H7 (cell line): Measurements from ENCODE around the gene ZNF776. TPM values are rescaled to one million over a fixed set of nuclear protein-coding genes. Genes with fewer than 3 reads are reported as not detected.
"Not testable (repeated sequence)": the region's sequence is repeated elsewhere in the genome, so short reads cannot be mapped to it uniquely, and the experiment has no call there.

Source experiments
- DNase-seq: peaks from one replicate; pipeline ENCODE4 v3.0.0; 2012
- H3K27me3 ChIP-seq: 2 replicates; pipeline ENCODE4 v1.6.0; 2011; ENCODE audit warnings: mild to moderate bottlenecking, low read length; ENCODE audit not compliant: control insufficient read depth, insufficient read depth
- H3K36me3 ChIP-seq: replicated peaks from 2 replicates; pipeline ENCODE4 v1.5.1; 2011; ENCODE audit warnings: low read length; ENCODE audit not compliant: control insufficient read depth, insufficient read depth
- H3K4me3 ChIP-seq: 2 replicates; pipeline ENCODE4 v1.5.1; 2011; ENCODE audit warnings: low read depth, mild to moderate bottlenecking, control low read depth, low read length, moderate library complexity; ENCODE audit not compliant: insufficient read depth
- total RNA-seq: library from RNA; depleted of rRNA; stranded (reverse); fragments of >200 nt; shearing (Covaris generic); gene quantifications from 2 replicates; pipeline ENCODE4 v1.2.3, GENCODE V29; 2014; rRNA removed

Gene ZNF776
- 20.4 and 21.5 TPM in 2 replicates for total RNA-seq

DNA sequence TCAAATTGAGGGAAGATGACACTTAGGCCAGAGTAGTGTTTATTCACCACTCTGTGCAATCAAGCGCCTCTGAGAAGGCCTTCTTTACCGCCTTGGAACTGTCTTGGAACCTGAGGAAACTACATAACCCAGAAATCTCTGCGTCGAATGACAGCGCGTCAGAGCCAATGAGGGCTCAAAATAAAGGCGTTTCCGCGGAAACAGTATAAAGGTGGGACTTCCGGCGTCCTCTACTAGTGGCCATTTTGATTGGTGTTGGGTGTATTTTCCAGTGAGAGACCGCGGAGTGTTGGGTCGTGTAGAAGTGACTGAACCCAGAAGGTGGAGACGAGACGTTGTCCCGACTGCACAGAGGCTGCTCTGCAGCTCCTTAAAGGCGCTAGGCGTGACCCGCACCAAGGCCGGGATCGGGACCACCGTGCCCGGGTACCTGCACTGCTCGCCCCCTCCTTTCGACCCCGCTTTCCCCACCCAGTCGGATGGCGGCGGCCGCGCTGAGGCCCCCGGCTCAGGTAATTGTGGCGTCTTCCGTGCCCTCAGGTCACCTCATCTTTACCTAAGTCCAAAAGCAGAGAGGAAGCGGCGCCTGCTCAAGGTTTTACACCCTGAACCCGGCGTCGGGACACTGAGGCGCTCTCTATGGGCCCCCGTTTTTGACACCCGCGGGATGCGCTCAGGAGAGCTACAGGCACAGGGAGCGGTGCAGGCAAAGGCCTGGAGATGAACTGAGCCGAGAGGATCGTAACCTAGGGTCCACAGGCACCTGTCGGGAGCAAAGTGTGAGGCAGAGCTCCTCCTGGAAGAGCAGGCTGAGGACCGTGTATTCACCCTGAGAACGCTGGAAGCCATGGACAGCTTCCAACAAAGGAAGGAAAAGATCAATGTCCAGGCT is at the start of gene ZNF776:
TSS of gene ZNF776 (plus strand) at position 236 of the 892 bp plus-strand sequence. CDS start at position 480, 244 bp downstream.
- peak within 1 kb of the TSS; percentile 92 for H3K4me3 ChIP-seq
- peaks cover 5% of the 10 kb centered on the region for H3K36me3 ChIP-seq
- no peaks in the 10 kb centered on the region for H3K27me3 ChIP-seq
- DNase-seq, result peak; percentile 92

DNA sequence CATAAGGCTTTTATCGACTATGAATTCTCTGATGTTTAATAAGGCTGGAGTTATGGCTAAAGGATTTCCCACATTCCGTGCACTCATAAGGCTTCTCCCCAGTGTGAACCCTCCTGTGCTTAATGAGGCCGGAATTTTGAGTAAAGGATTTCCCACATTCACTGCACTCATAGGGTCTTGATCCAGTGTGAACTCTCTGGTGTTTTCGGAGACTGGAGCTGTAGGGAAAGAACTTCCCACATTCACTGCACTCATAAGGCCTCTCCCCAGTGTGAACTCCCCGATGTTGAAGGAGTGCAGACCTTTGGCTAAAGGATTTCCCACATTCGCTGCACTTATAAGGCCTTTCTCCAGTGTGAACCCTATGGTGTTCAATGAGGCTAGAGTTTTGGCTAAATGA is 45.0 kb upstream of the ZNF776 start:
- Histone ChIP-seq H3K36me3 (peaks cover 19% of the 10 kb centered on the region), H3K4me3 (no peak overlapping the region), H3K27me3 (no peaks in the 10 kb centered on the region)
- no peak for DNase-seq

DNA sequence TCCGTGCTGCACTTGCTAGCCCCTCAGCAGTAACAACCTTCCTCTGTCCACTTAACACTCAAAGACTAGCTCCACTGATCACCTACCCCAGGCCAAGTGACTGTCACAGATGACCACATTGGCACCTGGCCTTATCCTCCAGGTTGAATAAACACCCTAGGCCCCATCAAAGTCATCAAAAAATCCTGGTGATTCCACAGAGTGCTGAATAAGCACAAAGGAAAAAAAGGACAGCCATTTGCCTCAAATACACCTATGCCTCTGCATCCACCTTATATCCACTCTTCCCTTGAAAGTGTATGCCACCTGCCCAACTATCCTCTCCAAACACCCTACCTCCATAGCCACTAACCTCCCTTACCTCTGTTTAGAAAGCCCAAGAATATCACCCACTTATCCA is 40.3 kb upstream of the ZNF776 start:
- DNase-seq, result no peak
- Histone ChIP-seq H3K36me3 (peaks cover 15% of the 10 kb centered on the region), H3K4me3 (no peak overlapping the region), H3K27me3 (no peaks in the 10 kb centered on the region)

DNA sequence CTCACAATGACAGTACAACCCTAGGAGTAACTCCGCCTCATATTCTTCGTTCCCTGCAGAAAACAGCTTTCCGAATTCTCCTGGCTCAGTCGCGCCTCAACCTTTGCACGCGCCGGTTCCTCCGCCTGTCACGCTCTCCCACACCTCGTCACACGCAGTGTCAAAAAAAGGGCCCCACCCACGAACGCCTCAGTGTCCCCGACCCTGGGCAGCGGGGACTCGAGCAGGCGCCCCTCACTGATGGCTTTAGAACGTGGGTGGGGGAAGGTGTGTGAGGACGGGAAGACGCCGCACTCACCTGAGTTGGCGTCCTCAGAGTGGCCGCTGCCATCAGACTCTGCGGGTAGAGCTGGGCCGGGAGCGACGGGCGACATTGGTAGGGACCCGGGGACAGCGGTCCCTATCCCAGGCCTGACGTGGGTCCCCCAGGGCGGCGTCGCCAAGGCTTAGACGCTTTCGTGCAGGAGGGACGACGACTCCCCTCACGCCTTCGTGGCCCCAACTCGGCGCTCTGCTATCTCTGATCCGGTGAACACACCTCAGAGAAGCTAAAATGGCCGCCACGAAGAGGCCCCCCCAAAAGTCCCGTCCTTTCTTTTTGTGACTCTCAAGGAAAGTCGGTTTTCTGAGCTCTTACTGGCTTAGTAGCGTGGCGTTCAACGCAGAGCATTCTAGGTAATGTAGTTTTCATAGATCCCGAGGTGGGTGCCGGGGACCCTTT is 37.8 kb upstream of the ZNF776 start, which contains the start of gene ZNF154:
TSS of gene ZNF154 (minus strand) at position 564 of the 721 bp plus-strand sequence. CDS start at position 331, 233 bp downstream.
- H3K36me3 ChIP-seq, result peaks cover 5% of the 10 kb centered on the region
- DNase-seq, result peak; percentile 93
- peak within 1 kb of the TSS; percentile 98 for H3K4me3 ChIP-seq
- no peaks in the 10 kb centered on the region for H3K27me3 ChIP-seq

DNA sequence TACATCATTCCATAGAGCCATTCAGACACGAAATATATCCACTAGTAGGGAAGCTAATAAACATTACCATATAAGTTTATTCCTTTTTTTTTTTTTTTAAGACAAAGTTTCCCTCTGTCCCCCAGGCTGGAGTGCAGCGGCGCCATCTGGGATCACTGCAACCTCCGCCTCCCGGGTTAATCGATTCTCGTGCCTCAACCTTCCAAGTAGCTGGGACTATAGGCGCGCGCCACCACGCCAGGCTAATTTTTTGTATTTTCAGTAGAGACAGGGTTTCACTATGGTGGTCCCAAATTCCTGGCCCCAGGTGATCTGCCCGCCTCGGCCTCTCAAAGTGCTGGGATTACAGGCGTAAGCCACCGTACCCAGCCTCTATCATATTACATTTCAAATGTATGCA is 37.0 kb upstream of the ZNF776 start:
- DNase-seq, result no peak

DNA sequence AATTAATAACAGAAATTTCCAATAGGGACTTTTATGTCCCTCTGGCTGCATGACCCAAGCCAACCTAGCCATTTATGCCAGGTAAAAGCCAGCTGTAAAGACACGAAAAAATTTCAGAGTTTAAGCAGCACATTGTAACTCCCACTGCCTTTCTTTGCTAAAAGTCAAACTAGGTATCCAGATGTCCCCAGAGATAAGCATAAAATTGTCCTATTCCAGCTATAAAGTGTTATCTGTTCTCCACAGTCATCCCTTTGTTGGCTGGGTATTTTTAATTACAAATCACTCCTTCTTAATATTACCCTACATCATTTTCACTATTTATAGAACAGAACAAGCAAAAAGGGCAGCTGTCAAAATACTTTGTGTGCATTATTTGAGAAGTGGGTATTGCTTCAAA is 34.4 kb upstream of the ZNF776 start:
- DNase-seq, result no peak
- H3K4me3 ChIP-seq, result no peak overlapping the region
- H3K36me3 ChIP-seq, result no peaks in the 10 kb centered on the region
- H3K27me3 ChIP-seq, result no peaks in the 10 kb centered on the region

More for the DNA sequence above, 37.0 kb upstream of the ZNF776 start:
- Histone ChIP-seq H3K4me3 (peak overlapping the region; percentile 98), H3K36me3 (peaks cover 3% of the 10 kb centered on the region), H3K27me3 (no peaks in the 10 kb centered on the region)

DNA sequence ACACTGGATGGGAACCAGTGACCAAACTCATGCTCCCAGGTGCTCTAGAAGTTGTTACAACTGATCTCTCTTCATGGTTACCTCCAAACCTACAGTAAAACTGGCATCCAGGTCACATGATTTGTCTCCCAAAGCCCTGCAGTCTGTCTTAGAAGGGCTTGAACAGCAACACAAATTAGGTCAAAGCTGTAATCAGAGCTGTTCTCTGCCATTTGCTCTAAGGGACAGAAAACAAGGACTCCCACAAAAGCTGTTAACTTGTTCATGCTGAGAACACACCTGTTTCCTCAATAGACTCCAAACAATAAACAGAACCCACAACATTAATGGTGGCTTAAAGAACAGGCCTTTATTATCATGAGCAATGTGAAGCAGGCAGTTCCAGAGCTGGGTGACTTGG is 27.2 kb upstream of the ZNF776 start:
- H3K36me3 ChIP-seq, result peaks cover 24% of the 10 kb centered on the region
- H3K4me3 ChIP-seq, result no peak overlapping the region
- no peak for DNase-seq
- no peaks in the 10 kb centered on the region for H3K27me3 ChIP-seq

DNA sequence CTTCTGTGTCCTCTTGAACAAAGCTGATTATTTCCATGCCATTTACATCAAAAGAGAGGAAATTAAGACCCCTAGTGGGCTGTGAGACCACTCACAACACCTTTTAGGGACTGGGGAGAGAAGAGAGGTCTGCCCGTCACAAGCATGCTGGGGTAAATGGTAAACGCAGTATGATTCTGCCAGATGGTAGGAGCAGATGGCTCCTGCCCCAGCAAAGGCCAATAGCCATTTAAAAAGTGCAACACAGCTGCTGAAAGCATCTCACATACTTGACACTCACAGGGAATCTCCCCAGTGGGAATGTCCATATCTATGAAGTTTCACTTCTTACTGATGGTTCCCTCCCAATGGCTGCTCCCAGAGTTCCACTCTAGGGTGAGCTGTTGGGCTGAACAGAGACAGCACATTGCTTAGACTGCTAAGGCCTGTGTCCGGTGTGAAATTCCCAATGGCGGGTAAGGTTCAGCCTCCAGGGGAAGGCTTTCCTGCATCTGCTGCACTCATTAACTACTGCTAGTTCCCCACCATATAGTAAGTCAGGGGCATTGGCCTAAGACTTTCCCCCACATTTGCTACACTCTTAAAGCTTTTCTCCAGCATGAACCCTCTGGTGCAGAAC is 26.6 kb upstream of the ZNF776 start:
- Histone ChIP-seq H3K27me3 (no peaks in the 10 kb centered on the region), H3K36me3 (peaks cover 24% of the 10 kb centered on the region), H3K4me3 (no peak overlapping the region)
- DNase-seq, result no peak

DNA sequence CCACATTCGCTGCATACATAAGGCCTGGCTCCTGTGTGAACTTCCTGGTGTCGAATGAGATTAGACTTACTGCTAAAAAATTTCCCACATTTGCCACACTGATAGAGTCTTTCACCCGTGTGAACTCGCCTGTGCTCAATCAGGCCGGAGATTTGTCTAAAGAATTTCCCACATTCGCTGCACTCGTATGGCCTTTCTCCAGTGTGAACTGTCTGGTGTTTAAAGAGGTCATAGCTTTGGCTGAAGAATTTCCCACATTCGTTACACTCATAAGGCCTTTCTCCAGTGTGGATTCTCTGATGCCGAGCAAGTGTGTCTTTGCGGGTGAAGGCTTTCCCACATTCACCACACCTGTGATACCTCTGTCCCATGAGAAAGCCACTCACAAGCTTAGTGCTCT is 25.7 kb upstream of the ZNF776 start:
- no peak overlapping the region for H3K4me3 ChIP-seq
- no peak for DNase-seq
- peaks cover 24% of the 10 kb centered on the region for H3K36me3 ChIP-seq
- H3K27me3 ChIP-seq, result no peaks in the 10 kb centered on the region

DNA sequence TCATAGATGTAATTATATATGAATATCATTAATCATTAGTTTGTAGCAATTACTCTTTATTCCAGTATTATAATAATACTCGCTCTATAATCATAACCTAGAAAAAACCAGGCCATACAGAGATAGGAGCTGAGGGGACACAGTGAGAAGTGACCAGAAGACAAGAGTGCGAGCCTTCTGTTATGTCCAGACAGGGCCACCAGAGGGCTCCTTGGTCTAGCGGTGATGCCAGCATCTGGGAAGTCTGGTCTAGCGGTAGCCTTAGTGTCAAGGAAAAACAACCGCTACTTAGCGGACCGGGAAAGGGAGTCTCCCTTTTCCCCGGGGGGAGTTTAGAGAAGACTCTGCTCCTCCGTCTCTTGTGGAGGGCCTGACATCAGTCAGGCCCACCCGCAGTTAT is 8.3 kb upstream of the ZNF776 start:
- not testable (repeated sequence) for H3K27me3 ChIP-seq, DNase-seq, H3K36me3 ChIP-seq, H3K4me3 ChIP-seq

DNA sequence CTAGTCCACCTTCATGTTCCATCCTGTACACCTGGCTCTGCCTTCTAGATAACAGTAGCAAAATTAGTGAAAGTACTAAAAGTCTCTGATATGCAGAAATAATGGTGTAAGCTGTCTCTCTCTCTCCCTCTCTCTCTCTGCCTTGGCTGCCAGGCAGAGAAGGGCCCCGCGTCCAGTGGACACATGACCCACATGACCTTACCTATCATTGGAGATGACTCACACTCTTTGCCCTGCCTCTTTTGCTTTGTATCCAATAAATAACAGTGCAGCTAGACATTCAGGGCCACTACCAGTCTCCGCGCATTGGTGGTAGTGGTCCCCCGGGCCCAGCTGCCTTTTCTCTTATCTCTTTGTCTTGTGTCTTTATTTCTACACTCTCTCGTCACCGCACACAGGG is 7.8 kb upstream of the ZNF776 start:
- H3K36me3 ChIP-seq, H3K4me3 ChIP-seq, DNase-seq, H3K27me3 ChIP-seq: not testable (repeated sequence)

DNA sequence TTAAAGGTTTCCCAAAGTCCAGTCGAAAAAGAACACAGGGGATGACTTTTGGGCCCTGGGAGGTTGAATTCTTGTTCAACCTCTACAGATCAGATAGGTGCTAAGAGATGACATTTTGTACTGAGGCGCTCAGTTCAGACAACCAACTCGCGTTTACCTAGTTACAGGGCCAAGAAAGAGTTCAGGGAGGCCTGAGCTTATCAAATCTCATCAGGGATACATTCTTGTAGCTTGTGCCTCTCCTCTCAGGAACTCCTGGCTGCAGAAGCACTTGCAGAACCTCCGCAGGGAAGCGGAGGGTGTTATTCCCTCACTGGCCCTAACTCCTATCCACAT is 825 bp downstream of the ZNF776 start:
- DNase-seq, result no peak
- peak overlapping the region; percentile 92 for H3K4me3 ChIP-seq
- peaks cover 8% of the 10 kb centered on the region for H3K36me3 ChIP-seq
- no peaks in the 10 kb centered on the region for H3K27me3 ChIP-seq

DNA sequence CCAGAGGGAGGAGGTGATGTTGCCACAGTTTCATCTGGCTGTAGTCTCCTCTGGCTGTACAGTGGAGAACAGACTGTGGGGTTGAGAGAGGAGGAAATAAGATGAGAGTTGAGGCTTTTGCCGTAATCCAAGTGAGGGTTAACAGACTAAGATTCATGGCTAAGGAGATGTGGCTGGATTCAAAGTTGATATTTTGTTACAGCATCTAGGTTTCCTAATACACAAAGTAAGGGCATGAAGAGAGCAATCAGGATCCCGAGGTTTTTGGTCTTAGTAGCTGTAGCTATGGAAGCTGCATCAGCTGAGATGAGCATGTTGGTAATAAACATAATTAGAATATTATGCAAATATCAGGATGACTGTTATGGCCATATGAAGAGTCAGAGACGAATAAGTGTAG is 1.4 kb downstream of the ZNF776 start:
- Histone ChIP-seq H3K36me3 (peaks cover 13% of the 10 kb centered on the region), H3K27me3 (no peaks in the 10 kb centered on the region), H3K4me3 (no peak overlapping the region)
- no peak for DNase-seq

DNA sequence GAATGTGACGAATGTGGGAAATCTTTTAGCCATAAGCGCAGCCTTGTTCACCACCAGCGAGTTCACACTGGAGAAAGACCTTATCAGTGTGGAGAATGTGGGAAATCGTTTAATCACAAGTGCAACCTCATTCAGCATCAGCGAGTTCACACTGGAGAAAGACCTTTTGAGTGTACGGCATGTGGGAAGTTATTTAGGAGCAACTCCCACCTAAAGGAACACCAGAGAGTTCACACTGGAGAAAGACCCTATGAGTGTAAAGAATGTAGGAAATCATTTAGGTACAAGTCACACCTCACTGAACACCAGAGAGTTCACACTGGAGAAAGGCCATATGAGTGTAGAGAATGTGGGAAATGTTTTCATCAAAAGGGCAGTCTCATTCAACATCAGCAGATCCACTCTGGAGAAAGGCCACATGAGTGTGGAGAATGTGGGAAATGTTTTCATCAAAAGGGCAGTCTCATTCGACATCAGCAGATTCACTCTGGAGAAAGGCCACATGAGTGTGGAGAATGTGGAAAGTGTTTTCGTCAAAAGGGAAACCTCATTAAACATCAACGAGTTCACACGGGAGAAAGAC is 7.6 kb downstream of the ZNF776 start:
- Histone ChIP-seq H3K27me3 (no peaks in the 10 kb centered on the region), H3K36me3 (peaks cover 36% of the 10 kb centered on the region)
- no peak for DNase-seq

More for the DNA sequence above, 7.6 kb downstream of the ZNF776 start:
- no peak overlapping the region for H3K4me3 ChIP-seq
